Measurements from ENCODE around the gene CCDC85C.

Gene CCDC85C

DNA sequence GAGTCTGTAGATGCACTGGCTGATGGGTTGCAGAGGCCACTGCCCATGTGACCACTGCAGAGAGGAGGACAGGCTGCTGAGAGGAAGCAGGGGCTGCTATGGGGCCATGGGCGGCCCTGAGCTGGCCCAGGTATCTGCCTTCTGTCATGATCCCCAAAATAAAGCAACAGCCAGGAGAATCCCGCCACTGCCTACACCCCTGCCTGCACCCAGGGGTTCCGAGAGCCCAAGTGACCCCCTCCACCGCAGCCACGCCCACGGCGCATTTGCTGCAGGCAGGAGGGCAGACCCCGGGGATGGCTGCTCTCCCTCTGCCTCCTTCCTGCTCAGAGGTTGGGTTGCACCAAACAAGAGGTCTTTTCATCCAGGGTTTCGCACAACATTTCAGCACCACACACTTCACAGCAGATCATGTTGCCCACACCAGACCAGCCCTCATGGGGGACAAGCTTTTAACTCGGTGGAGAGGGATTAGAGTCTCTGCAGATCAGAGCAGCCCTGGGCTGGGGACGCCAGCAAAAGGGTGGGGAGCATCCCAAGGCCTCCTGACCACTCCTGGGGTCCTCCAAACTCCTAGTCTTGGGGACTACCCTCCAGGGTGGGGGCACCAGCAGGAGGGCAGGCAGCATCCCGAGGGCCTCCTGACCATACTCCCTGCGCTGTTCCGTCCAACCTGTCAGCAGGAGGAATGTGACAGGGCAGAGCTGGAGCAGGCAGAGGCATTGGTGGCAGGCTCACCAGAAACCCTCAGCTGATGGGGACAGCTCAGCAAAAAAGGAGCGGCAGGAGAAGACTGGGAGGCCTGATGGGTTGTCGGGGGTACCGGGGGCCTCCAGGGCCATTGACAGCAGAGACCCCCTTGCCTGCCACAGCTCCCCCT is 14.1 kb downstream of the CCDC85C start:
- no peak for DNase-seq (ENCODE audit: low spot score)

DNA sequence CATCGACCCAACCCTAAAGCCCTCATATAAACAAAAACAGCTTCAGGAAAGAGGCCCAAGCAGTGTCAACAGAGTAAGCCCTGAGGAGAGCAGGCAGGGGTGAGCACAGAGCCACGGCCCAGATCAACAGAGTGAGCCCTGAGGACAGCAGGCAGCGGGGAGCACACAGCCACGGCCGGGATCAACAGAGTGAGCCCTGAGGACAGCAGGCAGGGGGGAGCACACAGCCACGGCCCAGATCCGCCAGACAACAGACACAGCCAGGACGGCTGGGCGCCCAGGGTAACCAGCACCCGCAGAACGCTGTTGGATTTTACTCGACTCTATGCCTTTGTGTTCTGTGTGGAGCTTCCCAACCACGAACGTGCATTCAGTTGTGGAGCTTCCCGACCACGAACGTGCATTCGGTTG is 15.0 kb downstream of the CCDC85C start:
- no peak for DNase-seq (ENCODE audit: low spot score)

DNA sequence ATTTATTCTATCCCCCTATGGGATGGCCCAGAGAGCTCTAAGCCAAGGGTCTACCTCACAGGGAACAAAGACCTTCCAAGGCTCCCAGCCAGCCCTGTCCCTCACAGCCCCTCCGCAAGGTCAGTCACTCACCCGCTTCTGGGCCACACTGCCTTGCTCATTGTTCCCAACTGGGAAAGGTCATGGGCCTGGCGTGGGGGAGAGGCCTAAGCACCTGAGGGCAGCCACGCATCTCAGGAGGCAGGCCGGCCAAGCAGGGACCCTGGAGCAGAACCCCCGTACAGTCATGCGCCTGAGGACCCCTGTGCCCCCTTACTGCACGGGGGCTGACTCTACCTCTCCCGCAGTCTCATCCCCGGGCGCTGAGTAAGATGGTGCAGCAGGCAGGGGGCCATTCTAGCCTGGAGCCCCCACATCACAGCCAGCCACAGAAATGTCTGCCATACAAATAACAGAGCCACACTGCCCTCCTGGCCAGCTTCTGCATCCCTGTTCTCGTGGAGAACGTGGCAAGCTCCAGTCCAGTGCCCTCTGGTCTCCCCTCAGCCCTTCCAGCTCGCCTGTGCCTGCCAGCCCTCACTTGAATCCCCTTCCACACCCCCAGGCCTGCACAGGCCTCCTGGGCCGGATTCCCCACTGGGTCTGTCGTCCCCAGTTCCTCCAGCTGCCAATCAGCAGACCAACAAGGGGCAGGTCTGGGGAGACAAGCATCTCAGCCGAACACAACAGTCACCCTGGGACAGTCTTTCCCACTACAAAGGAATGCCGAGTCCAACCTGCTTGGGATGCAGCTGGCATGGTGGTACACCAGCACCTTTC is 16.3 kb downstream of the CCDC85C start:
- DNase-seq (ENCODE audit: low spot score), result no peak

DNA sequence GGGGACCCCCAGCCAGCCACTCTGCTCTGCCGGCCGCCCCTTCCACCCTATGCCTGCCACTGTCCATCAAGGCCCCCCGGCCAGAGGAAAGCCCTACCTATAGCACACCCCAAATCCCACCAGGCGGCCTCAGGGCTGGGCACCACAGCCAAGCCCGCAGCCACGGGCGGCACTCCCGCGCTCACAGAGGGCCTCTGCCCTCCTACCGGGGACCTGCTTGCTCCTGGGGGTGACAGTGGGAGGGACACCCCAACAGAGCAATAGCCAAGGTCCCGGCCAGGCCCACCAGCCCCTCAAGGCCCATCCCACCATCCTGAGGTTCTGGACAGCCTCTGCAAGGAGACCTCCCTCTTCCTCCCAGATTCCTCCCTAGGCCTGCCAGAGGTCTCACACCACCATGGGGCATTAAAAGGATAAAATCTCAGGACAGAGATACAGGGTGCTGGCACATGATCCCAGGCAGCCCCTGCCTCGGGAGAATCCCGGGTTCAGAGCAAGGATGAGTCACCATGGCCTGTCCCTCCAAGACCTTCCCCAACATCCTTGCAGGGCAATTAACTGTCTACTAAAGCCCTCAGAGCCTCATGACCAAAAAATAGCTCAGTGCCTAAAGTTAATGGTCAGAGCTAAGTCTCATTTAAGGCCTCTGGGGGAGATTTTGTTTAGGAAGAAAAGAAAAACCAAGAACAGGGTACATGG is 17.1 kb downstream of the CCDC85C start:
- no peak for DNase-seq (ENCODE audit: low spot score)

DNA sequence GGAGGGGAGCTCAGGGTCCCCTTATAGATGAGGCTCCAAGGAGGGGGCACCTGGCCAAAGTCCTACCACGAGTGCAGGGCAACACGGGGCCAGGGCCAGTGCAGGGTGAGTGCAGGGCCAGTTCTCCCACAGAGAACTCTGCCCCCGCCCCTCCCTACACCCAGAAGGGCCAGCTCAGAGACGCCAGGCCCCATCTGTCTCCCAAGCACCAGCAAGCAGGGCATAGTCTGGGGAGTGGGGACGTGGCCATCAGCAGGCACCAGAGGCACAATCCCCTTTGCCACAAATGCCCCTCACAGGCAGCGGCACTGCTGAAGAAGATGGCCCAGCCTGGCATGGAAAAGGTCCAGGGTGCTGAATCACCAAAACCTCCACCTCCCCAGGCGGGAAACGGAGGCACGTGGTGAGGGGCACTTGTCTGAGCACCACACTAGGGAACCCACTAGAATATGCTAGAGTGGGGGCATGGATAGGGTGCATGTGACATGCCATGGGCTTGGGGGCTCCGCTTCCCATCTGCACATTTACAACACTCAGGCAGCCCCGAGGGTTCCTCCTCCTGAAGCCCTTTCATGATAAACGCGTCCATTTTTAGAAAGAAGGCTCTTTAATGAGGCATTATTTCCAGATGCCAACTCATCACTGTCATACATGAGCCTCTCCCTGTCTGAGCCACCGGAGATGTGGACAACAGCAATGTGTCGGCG is 17.8 kb downstream of the CCDC85C start:
- no peak for DNase-seq (ENCODE audit: low spot score)

DNA sequence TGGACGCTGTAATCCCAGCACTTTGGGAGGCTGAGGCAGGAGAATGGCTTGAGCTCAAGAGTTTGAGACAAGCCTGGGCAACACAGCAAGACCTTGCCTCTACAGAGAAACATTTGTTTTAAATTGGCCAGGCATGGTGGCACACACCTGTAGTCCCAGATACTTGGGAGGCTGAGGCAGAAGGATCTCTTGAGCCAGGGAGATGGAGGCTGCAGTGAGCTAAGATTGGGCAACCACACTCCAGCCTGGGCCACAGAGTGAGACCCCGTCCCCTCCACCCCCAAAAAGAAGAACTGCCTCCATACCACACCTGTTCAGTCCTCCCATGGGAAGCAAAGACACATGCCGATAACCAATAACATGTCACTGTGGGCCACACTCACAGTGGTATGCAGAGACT is 19.2 kb downstream of the CCDC85C start:
- DNase-seq (ENCODE audit: low spot score), result no peak

DNA sequence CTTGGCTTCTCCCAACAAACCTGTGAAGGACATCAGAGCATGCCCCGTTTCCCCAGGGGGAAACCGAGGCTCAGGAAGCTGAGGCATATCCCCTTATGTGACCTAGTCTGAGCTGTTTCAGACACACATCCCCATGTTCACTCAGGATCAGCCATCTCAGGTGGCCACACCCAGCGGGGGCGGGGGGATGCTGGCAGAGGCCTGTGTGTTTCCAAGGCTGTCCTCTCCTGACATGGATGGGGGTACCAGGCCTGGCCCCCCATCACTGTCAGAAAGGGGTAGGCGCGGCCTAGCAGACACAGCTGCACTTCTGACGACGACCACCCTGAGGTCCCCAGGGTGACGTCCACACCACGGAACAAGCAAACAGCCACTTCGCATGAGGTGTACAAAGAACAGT is 22.1 kb downstream of the CCDC85C start:
- no peak for DNase-seq (ENCODE audit: low spot score)

DNA sequence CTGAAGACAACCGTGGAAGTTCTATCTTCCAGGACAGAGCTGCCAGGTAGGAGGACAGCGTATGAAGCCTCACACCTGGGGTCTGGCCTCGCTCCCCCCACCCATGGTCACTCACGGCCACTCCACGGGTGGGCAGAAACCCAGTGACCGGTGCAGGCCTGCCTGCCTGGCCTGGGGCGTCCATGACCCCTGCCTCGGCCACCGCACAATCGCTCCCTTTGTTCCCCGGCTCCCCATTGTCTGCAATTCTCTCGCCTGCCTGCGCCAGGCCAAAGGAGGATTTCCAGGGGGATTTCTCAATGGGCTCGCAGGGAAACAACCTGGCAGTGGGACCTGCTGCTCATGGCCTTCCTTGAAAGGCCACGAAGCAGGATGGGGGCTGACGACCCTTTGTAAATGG is 22.6 kb downstream of the CCDC85C start:
- DNase-seq (ENCODE audit: low spot score), result no peak

DNA sequence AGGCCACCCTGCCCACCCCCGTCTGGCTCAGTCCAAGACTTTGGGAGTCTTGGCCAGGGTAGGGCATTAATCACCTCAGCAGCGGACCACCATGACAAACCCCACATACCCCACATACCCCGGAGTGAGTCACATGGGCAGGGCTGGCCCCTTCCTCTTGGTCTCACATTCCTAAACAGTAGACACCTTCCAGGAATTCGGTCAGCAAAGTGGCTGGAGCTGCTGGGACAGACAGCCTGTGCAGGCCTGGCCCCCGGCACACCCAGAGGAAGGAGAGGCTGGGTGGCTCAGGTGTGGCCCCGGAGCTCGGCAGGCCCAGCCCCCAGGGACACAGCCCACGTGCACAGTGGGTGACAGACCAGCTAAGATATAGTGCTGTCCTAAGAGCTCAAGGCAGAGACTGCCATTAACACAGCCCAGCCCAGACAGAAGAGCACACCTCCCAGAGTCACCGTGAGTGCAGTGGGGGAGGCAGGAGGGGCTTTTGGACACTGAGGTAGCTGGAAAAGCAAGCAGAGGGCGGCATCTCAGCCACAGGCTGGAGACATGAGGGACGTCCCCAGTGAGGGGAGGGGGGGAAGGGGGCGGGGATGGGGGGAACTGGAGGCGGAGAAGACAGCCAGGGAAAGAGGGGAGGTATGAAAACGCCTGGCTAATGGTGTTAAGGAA is 24.0 kb downstream of the CCDC85C start:
- DNase-seq (ENCODE audit: low spot score), result peak; percentile 63

DNA sequence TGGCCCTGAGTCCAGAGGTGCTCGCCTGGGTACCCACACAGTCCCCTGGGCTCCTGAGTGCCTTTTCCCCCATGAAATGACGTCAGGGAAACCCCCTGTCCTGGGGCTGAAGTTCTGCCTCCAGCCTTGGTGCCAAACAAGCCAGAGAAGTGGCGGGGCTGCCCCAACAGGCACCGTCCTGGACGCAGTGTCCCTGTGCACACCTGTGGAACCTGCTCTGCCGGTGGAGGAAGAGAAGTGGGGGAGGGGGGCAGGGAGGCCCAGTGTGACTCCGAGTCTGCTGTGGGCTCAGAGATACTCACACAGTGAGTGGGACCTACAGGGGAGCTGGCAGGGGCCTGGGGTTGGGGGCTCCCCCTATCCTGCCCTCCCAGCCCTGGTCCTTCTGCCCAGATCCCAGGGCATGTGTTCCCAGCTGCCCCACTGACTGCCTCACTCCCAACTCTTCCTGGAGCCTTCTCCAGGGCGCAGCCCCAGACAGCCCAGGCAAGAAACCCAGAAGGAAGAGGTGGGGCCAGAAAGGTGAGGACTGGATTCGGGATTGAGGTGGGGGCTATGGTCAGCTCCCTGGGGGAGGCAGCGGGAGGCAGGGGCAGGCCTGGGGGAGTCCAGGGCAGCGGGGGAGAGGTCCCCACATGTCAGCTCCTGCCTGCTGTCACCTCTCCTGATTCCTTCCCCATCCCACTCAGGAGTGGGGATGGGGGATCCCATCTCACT is 24.7 kb downstream of the CCDC85C start:
- no peak for DNase-seq (ENCODE audit: low spot score)

DNA sequence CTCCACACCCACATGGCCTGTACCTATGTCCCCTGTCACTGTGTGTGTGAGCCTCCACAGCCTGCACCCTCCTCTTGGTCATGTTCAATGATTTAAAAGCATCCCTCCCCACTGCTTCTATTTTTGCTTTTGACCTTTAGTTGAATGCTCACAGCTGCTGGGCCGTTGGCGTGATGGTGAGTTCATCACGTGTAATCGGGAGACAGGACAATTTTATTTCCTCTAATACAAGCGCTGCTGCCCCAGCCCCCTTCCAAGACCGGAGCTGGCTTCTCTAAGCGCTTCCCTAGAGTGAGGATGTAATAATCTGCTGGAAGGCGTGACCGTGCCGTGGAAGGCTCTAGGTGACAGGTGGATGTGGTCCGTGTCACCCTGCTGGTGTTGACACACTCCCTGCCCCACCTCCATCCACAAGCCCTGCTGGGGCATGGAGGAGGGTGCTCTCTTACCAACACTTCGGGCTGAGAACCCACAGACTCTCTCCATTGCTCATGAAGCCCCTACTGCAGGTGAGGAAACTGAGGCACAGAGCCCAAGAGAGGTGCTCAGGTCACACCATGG is 25.4 kb downstream of the CCDC85C start:
- DNase-seq (ENCODE audit: low spot score), result no peak

DNA sequence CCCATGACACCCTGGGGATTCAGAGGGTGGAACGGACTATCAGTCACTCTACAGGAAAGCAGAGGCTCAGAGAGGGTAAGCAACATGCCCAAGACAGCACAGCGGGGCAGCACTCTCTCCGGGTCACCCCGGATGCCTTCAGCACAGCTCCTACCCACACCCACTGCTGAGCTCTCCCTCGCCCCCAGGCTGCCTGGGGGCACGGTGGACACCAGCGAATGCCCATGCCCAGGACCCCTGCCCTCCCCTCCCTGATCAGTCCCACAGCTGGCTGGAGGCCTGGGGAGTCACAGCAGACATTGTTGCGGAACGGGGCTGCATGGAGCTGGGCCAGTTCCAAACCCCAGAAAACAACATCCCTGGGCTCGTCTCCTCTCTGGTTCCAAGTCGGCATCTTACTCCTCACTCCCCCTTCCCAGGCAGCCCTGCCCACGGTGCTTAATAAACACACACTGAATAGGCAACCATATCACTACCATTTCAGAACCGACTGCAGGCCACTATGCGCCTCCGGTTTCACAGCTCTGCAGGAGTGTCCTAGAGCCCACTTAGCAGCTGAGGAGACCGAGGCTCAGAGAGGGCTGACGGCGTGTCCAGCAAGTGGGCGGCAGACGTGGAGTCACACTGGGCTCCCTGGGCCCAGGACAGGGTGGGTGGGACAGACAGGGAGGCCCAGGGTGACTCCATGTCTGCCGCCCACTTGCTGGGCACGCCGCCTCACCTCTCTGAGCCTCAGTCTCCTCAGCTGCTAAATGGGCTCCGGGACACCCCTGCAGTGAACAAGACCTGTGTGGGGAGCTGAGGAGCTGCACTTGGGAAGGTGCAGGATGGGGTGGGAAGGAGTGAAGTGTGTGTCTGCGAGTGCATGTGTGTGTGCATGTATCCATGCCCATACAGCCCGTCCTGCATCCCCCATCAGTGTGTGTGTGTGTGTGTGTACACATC is 27.0 kb downstream of the CCDC85C start:
- no peak for DNase-seq (ENCODE audit: low spot score)

DNA sequence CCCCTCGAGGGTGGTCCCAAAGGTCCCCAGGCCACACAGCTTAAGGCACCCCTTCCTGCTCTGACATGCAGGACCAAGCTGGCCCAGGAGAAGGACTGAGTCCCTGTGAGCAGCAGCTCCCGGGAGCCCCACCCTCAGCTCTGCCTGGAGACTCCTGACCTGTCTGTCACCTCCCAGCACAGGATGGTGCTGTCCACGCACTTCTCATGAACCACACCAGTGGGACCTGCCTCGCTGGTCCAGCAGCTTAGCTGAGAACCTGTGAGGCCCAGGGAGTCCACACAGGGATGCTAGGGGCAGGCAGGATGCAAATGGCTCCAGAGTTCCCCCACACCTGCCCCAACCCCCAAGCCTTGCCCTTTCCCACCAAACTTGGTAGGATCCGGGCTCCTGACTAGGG is 27.7 kb downstream of the CCDC85C start:
- no peak for DNase-seq (ENCODE audit: low spot score)

DNA sequence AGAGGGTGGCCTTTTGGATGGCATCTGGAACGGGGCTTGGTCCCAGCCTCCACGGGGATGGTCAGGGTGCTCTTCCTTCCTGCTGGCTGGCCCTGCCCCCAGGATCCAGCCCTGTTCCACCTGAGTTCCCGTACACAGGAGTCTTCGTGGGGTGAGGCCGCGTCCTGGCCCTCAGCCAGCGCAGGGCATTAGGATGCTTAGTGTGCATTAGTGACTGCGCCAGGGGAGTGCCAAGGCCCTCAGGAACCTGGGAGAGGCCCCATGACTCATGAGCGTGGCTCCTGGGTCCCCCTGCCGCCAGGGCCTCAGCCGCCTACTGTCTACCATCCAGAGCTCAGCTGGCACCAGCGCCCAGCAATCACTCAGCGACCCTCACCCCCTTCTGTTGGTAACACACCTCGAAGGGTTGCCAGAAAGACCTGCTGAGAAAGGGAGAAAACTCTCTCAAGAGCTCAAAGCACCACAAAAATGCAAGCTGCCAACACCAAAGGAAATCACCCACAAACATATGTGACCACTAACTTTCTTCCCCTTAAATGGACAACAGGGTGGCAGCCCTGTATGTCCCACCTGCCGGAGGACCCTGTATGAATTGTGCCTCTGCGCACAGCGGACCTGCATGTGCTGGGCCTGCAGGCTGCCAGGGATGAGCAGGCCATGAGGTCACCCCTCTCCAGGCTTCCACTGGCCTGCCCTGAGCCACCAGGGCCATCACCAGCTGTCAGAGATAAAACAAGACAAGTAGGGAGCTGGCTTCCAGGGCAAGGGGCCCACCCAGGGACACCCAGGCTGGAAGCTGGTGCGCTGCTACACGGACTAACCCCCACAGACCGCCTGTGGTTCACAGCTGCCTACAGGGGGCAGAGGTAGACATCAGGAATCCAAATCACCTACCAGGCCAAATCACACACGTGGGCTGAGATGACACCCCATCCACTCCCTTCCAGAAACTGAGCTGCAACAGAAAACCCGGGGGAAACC is 28.7 kb downstream of the CCDC85C start:
- DNase-seq (ENCODE audit: low spot score), result peak; percentile 81

DNA sequence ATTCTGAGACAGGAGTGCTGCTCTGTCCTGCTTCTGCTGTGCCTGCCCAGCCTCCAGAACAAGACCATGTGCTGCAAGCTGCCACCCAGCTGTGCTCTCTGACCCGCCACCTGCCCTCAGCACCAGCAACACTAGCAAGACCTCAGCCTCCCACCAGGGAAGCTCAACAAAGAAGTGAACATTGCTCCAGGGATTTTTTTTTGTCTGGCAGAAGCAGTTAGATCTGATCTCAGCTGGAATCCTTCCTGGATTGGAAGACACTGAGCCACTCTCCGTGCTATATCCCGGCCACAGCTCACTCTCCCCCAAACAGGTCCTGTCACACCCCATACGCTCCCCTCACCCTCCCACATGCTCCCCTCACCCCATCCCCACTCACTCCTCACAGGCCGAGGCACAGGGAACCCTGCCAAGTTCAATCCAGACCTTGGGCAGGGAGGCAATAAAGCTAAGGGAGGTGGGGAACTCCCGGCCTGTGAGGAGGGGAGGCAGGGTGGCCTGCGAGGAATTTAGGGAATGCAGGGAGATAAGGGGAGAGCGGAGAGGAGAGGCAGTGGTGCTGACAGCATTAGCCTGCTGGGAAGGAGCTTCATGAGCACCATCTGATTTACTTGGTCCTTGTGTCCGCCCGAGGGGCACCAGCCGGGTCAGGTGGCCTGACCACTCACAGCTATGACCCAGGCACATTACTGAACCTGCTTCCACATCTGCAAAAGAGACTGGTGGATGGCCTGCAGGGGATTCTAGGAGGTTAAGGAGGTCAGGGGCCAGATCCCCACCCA is 29.7 kb downstream of the CCDC85C start:
- DNase-seq (ENCODE audit: low spot score), result no peak

DNA sequence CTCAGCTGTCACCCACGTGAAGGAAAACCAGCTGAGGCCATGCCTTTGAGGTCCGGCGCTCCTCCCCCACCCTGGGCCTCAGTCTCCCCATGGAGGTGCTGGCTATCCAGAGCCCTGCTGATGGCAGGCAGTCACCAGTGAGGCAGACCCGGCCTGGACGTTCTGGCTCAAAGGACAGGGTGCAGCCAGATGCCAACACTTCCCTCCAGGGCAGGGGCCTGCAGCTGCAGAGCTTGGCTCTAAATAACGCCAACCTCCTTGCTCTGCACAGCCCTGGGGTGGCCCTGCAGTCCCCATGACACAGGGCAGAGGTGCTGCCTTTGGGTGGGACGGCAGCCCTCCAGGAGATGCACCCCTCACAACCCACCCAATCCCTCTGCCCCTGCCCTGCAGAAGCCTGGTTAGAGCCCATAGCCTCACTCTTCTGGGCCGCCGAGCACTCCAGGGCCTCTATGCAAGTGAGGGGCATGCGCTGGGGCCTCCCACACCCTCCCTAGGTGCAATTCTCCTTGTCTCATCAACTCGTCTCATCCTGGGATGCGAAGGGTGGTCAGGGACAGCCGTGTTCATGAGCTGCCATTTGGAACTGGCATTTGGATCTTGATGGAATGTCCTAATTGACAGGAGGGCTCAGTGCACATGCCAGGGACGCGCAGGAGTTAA is 30.4 kb downstream of the CCDC85C start:
- DNase-seq (ENCODE audit: low spot score), result no peak

DNA sequence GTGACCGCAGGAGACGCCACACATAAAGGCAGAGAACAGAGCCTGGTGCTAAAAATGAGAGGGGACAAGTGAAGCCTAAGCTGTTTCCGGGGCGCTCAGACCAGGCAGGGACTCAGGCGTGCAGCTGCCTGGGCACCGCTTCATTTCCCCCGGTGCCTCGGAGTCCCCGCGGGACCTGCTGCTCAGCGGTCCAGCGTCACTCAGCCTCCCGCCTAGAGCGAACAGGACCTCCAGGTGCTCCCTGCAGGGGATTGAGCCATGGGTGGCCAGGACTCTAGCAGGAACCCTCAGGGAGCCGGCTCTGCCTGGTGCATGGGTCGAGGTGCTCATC is 31.0 kb downstream of the CCDC85C start:
- DNase-seq (ENCODE audit: low spot score), result peak; percentile 58
